ENCODE measurements around the gene TMCO4.

DNA sequence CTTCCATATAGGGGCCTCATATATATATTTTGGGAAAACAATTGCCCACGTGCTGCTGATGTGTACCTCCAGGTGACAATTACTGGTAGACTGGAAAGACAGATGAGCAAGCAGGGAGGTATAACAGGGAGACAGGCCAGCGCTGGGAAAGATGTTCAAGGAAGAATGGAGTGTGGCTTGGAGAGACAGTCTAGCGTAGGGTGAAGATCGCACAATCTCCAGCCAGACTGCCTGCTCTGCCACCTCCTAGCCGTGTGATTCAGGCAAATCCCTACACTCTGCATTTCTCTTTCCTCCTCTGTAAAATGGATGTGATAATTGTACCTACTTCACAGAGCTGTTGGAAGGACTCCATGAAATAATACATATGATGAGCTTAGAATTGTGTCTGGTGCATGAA, 66.1 kb downstream of the TMCO4 start:
- no peak for TF ChIP-seq ZNF8 (CRISPR knock-in tag; IDR thresholded peaks at IDR 0.05)
- no peak for TF ChIP-seq RARB (CRISPR knock-in tag; IDR thresholded peaks at IDR 0.05)
- TF ChIP-seq, protein P1, sequence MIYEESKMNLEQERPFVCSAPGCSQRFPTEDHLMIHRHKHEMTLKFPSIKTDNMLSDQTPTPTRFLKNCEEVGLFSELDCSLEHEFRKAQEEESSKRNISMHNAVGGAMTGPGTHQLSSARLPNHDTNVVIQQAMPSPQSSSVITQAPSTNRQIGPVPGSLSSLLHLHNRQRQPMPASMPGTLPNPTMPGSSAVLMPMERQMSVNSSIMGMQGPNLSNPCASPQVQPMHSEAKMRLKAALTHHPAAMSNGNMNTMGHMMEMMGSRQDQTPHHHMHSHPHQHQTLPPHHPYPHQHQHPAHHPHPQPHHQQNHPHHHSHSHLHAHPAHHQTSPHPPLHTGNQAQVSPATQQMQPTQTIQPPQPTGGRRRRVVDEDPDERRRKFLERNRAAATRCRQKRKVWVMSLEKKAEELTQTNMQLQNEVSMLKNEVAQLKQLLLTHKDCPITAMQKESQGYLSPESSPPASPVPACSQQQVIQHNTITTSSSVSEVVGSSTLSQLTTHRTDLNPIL (CRISPR knock-in tag; IDR thresholded peaks at IDR 0.05; ENCODE audit: low read depth): no peak
